Breast epithelium (tissue), 4 donors: Measurements from ENCODE around the gene UBE2L3. TPM values are rescaled to one million over a fixed set of nuclear protein-coding genes. Genes with fewer than 3 reads are reported as not detected.

ENCODE experiments used
- DNase-seq, 2 donors: peaks; one replicate each; pipeline ENCODE4 v3.0.0-alpha.2; 2019; ENCODE audit warnings: low spot score in 2 of 2
- H3K27ac ChIP-seq, 2 donors: fragments of 200-600 bp; sonication (generic) in 1 of 2; one replicate each; pipeline ENCODE4 v1.5.1; 2016 to 2019; ENCODE audit warnings: mild to moderate bottlenecking in 1 of 2
- H3K27me3 ChIP-seq, 2 donors: fragments of 200-600 bp; sonication (generic) in 1 of 2; one replicate each; pipeline versions ENCODE4 v1.5.1 to v1.6.0; 2017 to 2019; ENCODE audit warnings: control low read depth in 1 of 2, mild to moderate bottlenecking in 1 of 2
- H3K36me3 ChIP-seq: fragments of 200-600 bp; one replicate; pipeline ENCODE4 v1.5.1; 2019
- H3K4me1 ChIP-seq, 2 donors: fragments of 200-600 bp; sonication (generic); one replicate each; pipeline ENCODE4 v1.5.1; 2016 to 2019; ENCODE audit warnings: control low read depth in 1 of 2
- H3K4me3 ChIP-seq, 3 donors: fragments of 200-600 bp; sonication (generic); 1 replicate in 2 of 3; 2 replicates in 1 of 3; pipeline ENCODE4 v1.5.1; 2016 to 2019; ENCODE audit warnings: mild to moderate bottlenecking in 3 of 3, moderate library complexity in 2 of 3
- H3K9me3 ChIP-seq, 2 donors: fragments of 200-600 bp; sonication (generic) in 1 of 2; one replicate each; pipeline ENCODE4 v1.5.1; 2016 to 2019; ENCODE audit warnings: control low read depth in 1 of 2
- POLR2A ChIP-seq: fragments of 450-650 bp; IDR thresholded peaks from one replicate; pipeline ENCODE4 v1.6.1; 2016; ENCODE audit warnings: antibody characterized with exemption, mild to moderate bottlenecking, moderate library complexity
- POLR2AphosphoS5 ChIP-seq, 3 donors: sonication (generic); formaldehyde crosslinking; IDR thresholded peaks; one replicate each; pipeline ENCODE4 v1.6.1; 2017; ENCODE audit warnings: antibody characterized with exemption in 3 of 3
- intact Hi-C: fragments of 100-400 bp; cut with DNase I; formaldehyde crosslinking; loops from one replicate; pipeline ENCODE4 v1.15.1; 2023; ENCODE audit warnings: low total_unique reads
- total RNA-seq, 3 donors: library from RNA; depleted of rRNA; stranded (reverse); fragments of >200 nt; gene quantifications; one replicate each; pipeline ENCODE4 v1.1.0, GENCODE V29; 2016
- TF ChIP-seq, protein P1 (sequence below), 3 donors: fragments of 450-650 bp; IDR thresholded peaks; one replicate each; pipeline ENCODE4 v1.5.1; 2016 to 2017; ENCODE audit warnings: antibody characterized with exemption in 3 of 3, mild to moderate bottlenecking in 3 of 3, moderate library complexity in 3 of 3

UBE2L3 gene
- total RNA-seq, 3 donors from 2014 or later = 34.1 to 40.8 (median 38.3) TPM

- TF ChIP-seq, protein P1, sequence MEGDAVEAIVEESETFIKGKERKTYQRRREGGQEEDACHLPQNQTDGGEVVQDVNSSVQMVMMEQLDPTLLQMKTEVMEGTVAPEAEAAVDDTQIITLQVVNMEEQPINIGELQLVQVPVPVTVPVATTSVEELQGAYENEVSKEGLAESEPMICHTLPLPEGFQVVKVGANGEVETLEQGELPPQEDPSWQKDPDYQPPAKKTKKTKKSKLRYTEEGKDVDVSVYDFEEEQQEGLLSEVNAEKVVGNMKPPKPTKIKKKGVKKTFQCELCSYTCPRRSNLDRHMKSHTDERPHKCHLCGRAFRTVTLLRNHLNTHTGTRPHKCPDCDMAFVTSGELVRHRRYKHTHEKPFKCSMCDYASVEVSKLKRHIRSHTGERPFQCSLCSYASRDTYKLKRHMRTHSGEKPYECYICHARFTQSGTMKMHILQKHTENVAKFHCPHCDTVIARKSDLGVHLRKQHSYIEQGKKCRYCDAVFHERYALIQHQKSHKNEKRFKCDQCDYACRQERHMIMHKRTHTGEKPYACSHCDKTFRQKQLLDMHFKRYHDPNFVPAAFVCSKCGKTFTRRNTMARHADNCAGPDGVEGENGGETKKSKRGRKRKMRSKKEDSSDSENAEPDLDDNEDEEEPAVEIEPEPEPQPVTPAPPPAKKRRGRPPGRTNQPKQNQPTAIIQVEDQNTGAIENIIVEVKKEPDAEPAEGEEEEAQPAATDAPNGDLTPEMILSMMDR (IDR thresholded peaks at IDR 0.05) = no peak
- TF ChIP-seq POLR2A = no peak
- TF ChIP-seq POLR2AphosphoS5 (IDR thresholded peaks at IDR 0.05) = no peak
- no peaks in the 10 kb centered on the region for H3K36me3 ChIP-seq
- intact Hi-C loops = no loop called here
- no peaks in the 10 kb centered on the region for H3K9me3 ChIP-seq
- no peaks in the 10 kb centered on the region for H3K27me3 ChIP-seq
- H3K27ac ChIP-seq = no peak overlapping the region
- peaks cover 3 to 14% of the 10 kb centered on the region in 2 donors for H3K4me1 ChIP-seq
- DNase-seq = no peak
- no peak overlapping the region for H3K4me3 ChIP-seq
These were observed 53.5 kb downstream of the UBE2L3 start for GRCh38 chr22:21621025-21621424.

DNA sequence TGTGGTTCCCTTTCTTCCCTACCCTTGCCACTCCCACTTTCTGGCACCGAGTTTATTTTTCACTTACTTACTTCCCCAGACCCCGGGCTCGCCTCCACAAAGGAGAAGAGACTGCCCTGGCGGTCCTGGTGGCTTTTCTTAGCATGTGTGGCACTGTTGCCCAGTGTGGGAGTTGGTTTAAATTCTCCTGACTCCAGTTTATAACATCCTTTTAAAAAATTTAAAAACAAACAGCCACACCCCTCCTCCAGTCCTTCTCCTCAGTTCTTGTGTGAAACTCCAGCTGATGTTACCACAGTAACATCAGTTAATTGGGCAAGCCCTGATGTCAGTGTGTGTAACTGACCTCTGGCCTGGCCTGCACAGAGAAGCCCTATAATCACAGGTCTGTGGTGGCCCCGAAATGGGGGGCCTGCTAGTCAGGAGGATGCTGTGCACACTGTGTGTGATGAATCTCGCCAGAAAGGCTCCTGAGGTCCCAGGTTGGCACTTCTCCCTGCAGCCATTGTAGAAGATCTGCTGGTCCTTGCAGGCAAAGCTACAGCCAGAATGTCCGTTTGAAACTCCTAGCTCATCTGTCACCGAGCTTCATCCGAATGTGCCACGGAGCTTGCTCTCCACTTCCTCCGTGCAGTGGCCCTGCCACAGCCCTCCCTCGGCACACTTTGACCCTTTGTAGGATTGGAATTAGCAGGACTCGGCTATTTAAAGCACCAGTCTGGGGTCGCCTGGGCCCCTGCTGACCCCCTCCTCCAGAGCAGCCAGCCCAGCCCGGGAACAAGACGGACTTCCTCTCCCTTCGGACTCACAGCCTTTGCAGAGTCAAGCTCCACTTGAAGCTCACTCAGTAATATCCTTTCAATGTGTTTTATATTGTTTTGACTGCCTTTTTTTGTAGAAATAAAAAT, 54.8 kb downstream of the UBE2L3 start:
- Histone ChIP-seq H3K4me1 (peaks cover 3 to 14% of the 10 kb centered on the region in 2 donors), H3K36me3 (no peaks in the 10 kb centered on the region), H3K4me3 (no peak overlapping the region), H3K9me3 (no peaks in the 10 kb centered on the region), H3K27me3 (no peaks in the 10 kb centered on the region), H3K27ac (no peak overlapping the region)
- TF ChIP-seq, protein P1 (IDR thresholded peaks at IDR 0.05) = no peak
- no peak for TF ChIP-seq POLR2AphosphoS5 (IDR thresholded peaks at IDR 0.05)
- TF ChIP-seq POLR2A = no peak
- intact Hi-C loops = no loop called here
- no peak for DNase-seq

- no peaks in the 10 kb centered on the region for H3K9me3 ChIP-seq
- H3K36me3 ChIP-seq = no peaks in the 10 kb centered on the region
- peaks cover 3 to 14% of the 10 kb centered on the region in 2 donors for H3K4me1 ChIP-seq
- H3K4me3 ChIP-seq = no peak overlapping the region
- H3K27me3 ChIP-seq = no peaks in the 10 kb centered on the region
- intact Hi-C loops = no loop called here
- no peak for DNase-seq
- TF ChIP-seq, protein P1 (IDR thresholded peaks at IDR 0.05) = no peak
- TF ChIP-seq POLR2A (no peak), POLR2AphosphoS5 (IDR thresholded peaks at IDR 0.05) (no peak)
- peak overlapping the region; percentile 36 to 46 for H3K27ac ChIP-seq
These were observed 55.6 kb downstream of the UBE2L3 start for GRCh38 chr22:21622919-21623647.

DNA sequence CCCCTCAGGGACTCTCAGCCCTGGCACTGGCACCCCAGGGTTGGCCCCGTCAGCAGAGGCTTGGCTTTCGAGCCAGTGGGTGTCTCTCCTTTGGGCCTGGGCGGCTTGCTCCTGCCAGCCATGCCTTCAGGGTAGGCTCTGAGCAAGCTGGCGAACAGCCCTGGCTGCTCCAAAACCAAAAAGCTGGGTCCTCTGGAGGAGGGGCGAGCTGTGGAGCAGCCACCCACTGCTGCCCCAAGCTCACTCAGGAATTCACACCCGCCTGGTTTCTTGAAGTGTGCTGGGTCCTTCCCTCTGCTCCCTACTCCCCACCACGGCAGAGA, 56.1 kb downstream of the UBE2L3 start:
- no peaks in the 10 kb centered on the region for H3K36me3 ChIP-seq
- H3K27ac ChIP-seq = peak overlapping the region; percentile 36 to 46
- H3K4me1 ChIP-seq = peaks cover 5 to 14% of the 10 kb centered on the region in 2 donors
- no peak overlapping the region for H3K4me3 ChIP-seq
- intact Hi-C loops = no loop called here
- H3K27me3 ChIP-seq = no peaks in the 10 kb centered on the region
- no peak for DNase-seq
- TF ChIP-seq POLR2AphosphoS5 (IDR thresholded peaks at IDR 0.05) (no peak), POLR2A (no peak)
- TF ChIP-seq, protein P1 (IDR thresholded peaks at IDR 0.05) = no peak
- H3K9me3 ChIP-seq = no peaks in the 10 kb centered on the region
